CD8-positive, alpha-beta memory T cell (primary cell): Measurements from ENCODE around the gene LRRFIP2. TPM values are rescaled to one million over a fixed set of nuclear protein-coding genes. Genes with fewer than 3 reads are reported as not detected.

ENCODE experiments used
- CTCF ChIA-PET: fragments of 350-600 bp; sonication (Branson Sonifier 250); formaldehyde crosslinking; loops from one replicate; lab custom pipeline; 2021; ENCODE audit warnings: antibody characterized with exemption; lab: Charles Lee
- POLR2A ChIA-PET: fragments of 350-600 bp; sonication (Branson Sonifier 250); formaldehyde crosslinking; loops from one replicate; lab custom pipeline; 2021; ENCODE audit warnings: antibody characterized with exemption; lab: Charles Lee
- DNase-seq, 5 donors: peaks; one replicate each; pipeline versions ENCODE4 v3.0.0 to v3.0.0-alpha.2; 2020 to 2022; ENCODE audit warnings: mixed read lengths in 1 of 5
- H3K27ac ChIP-seq: one replicate; pipeline ENCODE4 v1.7.0; 2013; ENCODE audit warnings: low read depth, mild to moderate bottlenecking, low read length, moderate library complexity
- H3K27me3 ChIP-seq: 2 replicates; pipeline ENCODE4 v1.7.0; 2013; ENCODE audit warnings: low read length, mild to moderate bottlenecking; ENCODE audit not compliant: insufficient read depth, poor library complexity, severe bottlenecking
- H3K36me3 ChIP-seq: 2 replicates; pipeline ENCODE4 v1.7.0; 2013; ENCODE audit warnings: mild to moderate bottlenecking, low read length, moderate library complexity; ENCODE audit not compliant: insufficient read depth
- H3K4me1 ChIP-seq: 2 replicates; pipeline ENCODE4 v1.7.0; 2013; ENCODE audit warnings: mild to moderate bottlenecking, low read length, moderate library complexity; ENCODE audit not compliant: insufficient read depth
- H3K4me3 ChIP-seq: 2 replicates; pipeline ENCODE4 v1.7.0; 2013; ENCODE audit warnings: mild to moderate bottlenecking, low read length
- H3K9me3 ChIP-seq: 2 replicates; pipeline ENCODE4 v1.7.0; 2013; ENCODE audit warnings: mild to moderate bottlenecking, low read length
- H3K27ac Mint-ChIP-seq, 8 donors: one replicate each; pipeline ENCODE4 v1.8.0; 2020 to 2021; ENCODE audit warnings: mixed read lengths in 8 of 8, mild to moderate bottlenecking in 6 of 8, inconsistent platforms in 3 of 8, moderate library complexity in 3 of 8
- H3K27me3 Mint-ChIP-seq, 2 donors: one replicate each; pipeline ENCODE4 v1.8.0; 2020 to 2021; ENCODE audit warnings: mixed read lengths in 2 of 2, mild to moderate bottlenecking in 1 of 2, moderate library complexity in 1 of 2
- H3K36me3 Mint-ChIP-seq, 3 donors: one replicate each; pipeline ENCODE4 v1.8.0; 2020 to 2021; ENCODE audit warnings: mixed read lengths in 3 of 3, inconsistent platforms in 1 of 3, mild to moderate bottlenecking in 1 of 3
- H3K4me1 Mint-ChIP-seq, 3 donors: one replicate each; pipeline ENCODE4 v1.8.0; 2020 to 2021; ENCODE audit warnings: mixed read lengths in 3 of 3, inconsistent platforms in 1 of 3, mild to moderate bottlenecking in 1 of 3
- H3K4me3 Mint-ChIP-seq, 7 donors: one replicate each; pipeline ENCODE4 v1.8.0; 2020 to 2021; ENCODE audit warnings: mixed read lengths in 7 of 7, mild to moderate bottlenecking in 6 of 7, moderate library complexity in 4 of 7, inconsistent platforms in 2 of 7
- H3K9me3 Mint-ChIP-seq, 5 donors: one replicate each; pipeline ENCODE4 v1.8.0; 2020 to 2022; ENCODE audit warnings: mixed read lengths in 5 of 5, mild to moderate bottlenecking in 3 of 5, moderate library complexity in 2 of 5, inconsistent platforms in 1 of 5
- polyA plus RNA-seq: library from polyadenylated mRNA; unstranded; fragments of 300-500 nt; fragmentation: Illumina TruSeq; gene quantifications from one replicate; pipeline ENCODE4 v1.2.3, GENCODE V29; 2021
- total RNA-seq, 2 experiments: library from RNA; stranded (reverse); gene quantifications; one replicate each; pipeline ENCODE4 v1.2.3, GENCODE V29; 2021

LRRFIP2 gene
- total and polyA plus RNA-seq, 3 experiments from 2014 or later = 21.9 to 34.3 (median 34.1) TPM

GRCh38 chr3:37074178-37074577, 100.2 kb downstream of the LRRFIP2 start:
- Histone ChIP-seq H3K4me3 (no peak overlapping the region), H3K27me3 (no peaks in the 10 kb centered on the region), H3K9me3 (no peaks in the 10 kb centered on the region), H3K36me3 (peaks cover 2% of the 10 kb centered on the region), H3K27ac (no peak overlapping the region), H3K4me1 (no peaks in the 10 kb centered on the region)
- ChIA-PET POLR2A (no interaction called here), CTCF (no interaction called here)
- Mint-ChIP-seq H3K36me3 (peaks cover 15 to 60% (median 30%) of the 10 kb centered on the region in 3 donors), H3K9me3 (no peaks in the 10 kb centered on the region), H3K27ac (no peak overlapping the region), H3K4me1 (peaks cover 3 to 7% (median 5%) of the 10 kb centered on the region in 3 donors), H3K4me3 (no peak overlapping the region), H3K27me3 (no peaks in the 10 kb centered on the region)
- DNase-seq = no peak

GRCh38 chr3:37072892-37073291, 101.5 kb downstream of the LRRFIP2 start:
- Mint-ChIP-seq H3K4me3 (no peak overlapping the region), H3K9me3 (no peaks in the 10 kb centered on the region), H3K36me3 (peaks cover 7 to 61% (median 26%) of the 10 kb centered on the region in 3 donors), H3K27ac (peak overlapping the region in 1 of 8 donors; percentile 47), H3K27me3 (no peaks in the 10 kb centered on the region), H3K4me1 (peaks cover 3 to 7% (median 5%) of the 10 kb centered on the region in 3 donors)
- Histone ChIP-seq H3K4me1 (no peaks in the 10 kb centered on the region), H3K27me3 (no peaks in the 10 kb centered on the region), H3K27ac (no peak overlapping the region), H3K4me3 (no peak overlapping the region), H3K36me3 (no peaks in the 10 kb centered on the region), H3K9me3 (no peaks in the 10 kb centered on the region)
- no peak for DNase-seq
- ChIA-PET CTCF (no interaction called here), POLR2A (no interaction called here)

- Mint-ChIP-seq H3K4me1 (peaks cover 3 to 7% (median 5%) of the 10 kb centered on the region in 3 donors), H3K4me3 (no peak overlapping the region), H3K9me3 (no peaks in the 10 kb centered on the region), H3K36me3 (peaks cover 7 to 53% (median 19%) of the 10 kb centered on the region in 3 donors), H3K27me3 (no peaks in the 10 kb centered on the region), H3K27ac (peak overlapping the region in 3 of 8 donors; percentile 35 to 82 (median 51))
- H3K4me3 ChIP-seq = no peak overlapping the region
- H3K36me3 ChIP-seq = no peaks in the 10 kb centered on the region
- ChIA-PET CTCF (no interaction called here), POLR2A (no interaction called here)
- no peaks in the 10 kb centered on the region for H3K4me1 ChIP-seq
- no peaks in the 10 kb centered on the region for H3K9me3 ChIP-seq
- no peak for DNase-seq
- no peak overlapping the region for H3K27ac ChIP-seq
- H3K27me3 ChIP-seq = no peaks in the 10 kb centered on the region
Measured at GRCh38 chr3:37071921-37072320, 102.5 kb downstream of the LRRFIP2 start.

GRCh38 chr3:37068031-37068430, 106.4 kb downstream of the LRRFIP2 start:
- CTCF ChIA-PET = no interaction called here
- H3K36me3 Mint-ChIP-seq = peaks cover 9 to 58% (median 23%) of the 10 kb centered on the region in 3 donors
- H3K9me3 Mint-ChIP-seq = no peaks in the 10 kb centered on the region
- Histone ChIP-seq H3K4me1 (no peaks in the 10 kb centered on the region), H3K27ac (no peak overlapping the region), H3K9me3 (no peaks in the 10 kb centered on the region), H3K36me3 (no peaks in the 10 kb centered on the region), H3K4me3 (no peak overlapping the region), H3K27me3 (no peaks in the 10 kb centered on the region)
- no peak for DNase-seq
- no peak overlapping the region for H3K4me3 Mint-ChIP-seq
- H3K27me3 Mint-ChIP-seq = no peaks in the 10 kb centered on the region
- POLR2A ChIA-PET = no interaction called here
- peaks cover 6 to 17% (median 12%) of the 10 kb centered on the region in 3 donors for H3K4me1 Mint-ChIP-seq
- peak overlapping the region in 1 of 8 donors; percentile 58 for H3K27ac Mint-ChIP-seq

- CTCF ChIA-PET = no interaction called here
- Mint-ChIP-seq H3K36me3 (peaks cover 7 to 58% (median 23%) of the 10 kb centered on the region in 3 donors), H3K27me3 (no peaks in the 10 kb centered on the region), H3K9me3 (no peaks in the 10 kb centered on the region), H3K27ac (no peak overlapping the region), H3K4me1 (peaks cover 3 to 13% (median 8%) of the 10 kb centered on the region in 3 donors), H3K4me3 (no peak overlapping the region)
- POLR2A ChIA-PET = no interaction called here
- no peaks in the 10 kb centered on the region for H3K36me3 ChIP-seq
- no peak overlapping the region for H3K4me3 ChIP-seq
- no peaks in the 10 kb centered on the region for H3K9me3 ChIP-seq
- no peaks in the 10 kb centered on the region for H3K27me3 ChIP-seq
- no peak for DNase-seq
- no peaks in the 10 kb centered on the region for H3K4me1 ChIP-seq
- no peak overlapping the region for H3K27ac ChIP-seq
Measured at GRCh38 chr3:37067577-37067976, 106.8 kb downstream of the LRRFIP2 start.

GRCh38 chr3:37064747-37065146, 109.6 kb downstream of the LRRFIP2 start:
- H3K4me1 ChIP-seq = no peaks in the 10 kb centered on the region
- no peak overlapping the region for H3K27ac ChIP-seq
- Mint-ChIP-seq H3K27me3 (no peaks in the 10 kb centered on the region), H3K4me3 (no peak overlapping the region), H3K27ac (peak overlapping the region in 1 of 8 donors; percentile 95), H3K36me3 (peaks cover 6 to 68% (median 17%) of the 10 kb centered on the region in 3 donors), H3K4me1 (peaks cover 3 to 12% (median 6%) of the 10 kb centered on the region in 3 donors), H3K9me3 (no peaks in the 10 kb centered on the region)
- ChIA-PET POLR2A (no interaction called here), CTCF (interaction anchor here (0.9 kb wide), 1 partner anchor 149 kb away, joined by 3 read pairs; no protein-coding TSS in a partner anchor)
- H3K36me3 ChIP-seq = no peaks in the 10 kb centered on the region
- no peaks in the 10 kb centered on the region for H3K27me3 ChIP-seq
- no peak overlapping the region for H3K4me3 ChIP-seq
- DNase-seq = no peak
- no peaks in the 10 kb centered on the region for H3K9me3 ChIP-seq

GRCh38 chr3:37058117-37058516, 116.3 kb downstream of the LRRFIP2 start:
- peaks cover 7% of the 10 kb centered on the region for H3K36me3 ChIP-seq
- DNase-seq = no peak
- no peak overlapping the region for H3K27ac ChIP-seq
- H3K4me3 ChIP-seq = no peak overlapping the region
- H3K9me3 ChIP-seq = no peaks in the 10 kb centered on the region
- CTCF ChIA-PET = no interaction called here
- no peaks in the 10 kb centered on the region for H3K27me3 ChIP-seq
- no peak overlapping the region for H3K4me3 Mint-ChIP-seq
- peaks cover 0 to 79% (median 11%) of the 10 kb centered on the region in 3 donors for H3K36me3 Mint-ChIP-seq
- no peaks in the 10 kb centered on the region for H3K27me3 Mint-ChIP-seq
- no peaks in the 10 kb centered on the region for H3K9me3 Mint-ChIP-seq
- peak overlapping the region in 2 of 8 donors; percentile 10 to 58 for H3K27ac Mint-ChIP-seq
- H3K4me1 ChIP-seq = no peaks in the 10 kb centered on the region
- POLR2A ChIA-PET = no interaction called here
- peaks cover 0 to 1% (median 0%) of the 10 kb centered on the region in 3 donors for H3K4me1 Mint-ChIP-seq

GRCh38 chr3:37056826-37057225, 117.6 kb downstream of the LRRFIP2 start:
- H3K4me1 Mint-ChIP-seq = peaks cover 0 to 1% (median 0%) of the 10 kb centered on the region in 3 donors
- Histone ChIP-seq H3K27me3 (no peaks in the 10 kb centered on the region), H3K4me3 (no peak overlapping the region), H3K4me1 (no peaks in the 10 kb centered on the region), H3K36me3 (peaks cover 7% of the 10 kb centered on the region), H3K27ac (no peak overlapping the region), H3K9me3 (no peaks in the 10 kb centered on the region)
- H3K36me3 Mint-ChIP-seq = peaks cover 0 to 76% (median 8%) of the 10 kb centered on the region in 3 donors
- H3K27ac Mint-ChIP-seq = peak overlapping the region; percentile 7 to 91 (median 53)
- POLR2A ChIA-PET = no interaction called here
- no peaks in the 10 kb centered on the region for H3K27me3 Mint-ChIP-seq
- DNase-seq = no peak
- no peaks in the 10 kb centered on the region for H3K9me3 Mint-ChIP-seq
- H3K4me3 Mint-ChIP-seq = no peak overlapping the region
- CTCF ChIA-PET = interaction anchor here (1.6 kb wide), 1 partner anchor 10 kb away, joined by 4 read pairs; no protein-coding TSS in a partner anchor
